H1 (cell line): ENCODE data around the gene CACNA1C. TPM values are rescaled to one million over a fixed set of nuclear protein-coding genes. Genes with fewer than 3 reads are reported as not detected.

Experiments
- CTCF ChIA-PET: fragments of 300-600 bp; sonication (Branson Sonifier 250); formaldehyde crosslinking; loops from one replicate; lab custom pipeline; 2021; ENCODE audit not compliant: partially characterized antibody; lab: Charles Lee
- POLR2A ChIA-PET: fragments of 300-600 bp; sonication (Branson Sonifier 250); formaldehyde crosslinking; loops from one replicate; lab custom pipeline; 2021; ENCODE audit warnings: inconsistent platforms; ENCODE audit not compliant: partially characterized antibody; lab: Charles Lee
- DNase-seq, 2 experiments: peaks; one replicate each; pipeline versions ENCODE4 v3.0.0 to v3.0.0-alpha.2; 2010 to 2022; ENCODE audit warnings: low spot score in 2 of 2, low read depth in 1 of 2, mixed read lengths in 1 of 2
- FAIRE-seq: peaks from 2 replicates; lab custom pipeline; 2011; peaks lifted over from hg19 to GRCh38; lab: Jason Lieb, UNC
- H2AFZ ChIP-seq: 2 replicates; pipeline ENCODE4 v1.8.1; 2012; ENCODE audit warnings: low read length, inconsistent platforms
- H2AK5ac ChIP-seq: 2 replicates; pipeline ENCODE4 v1.6.1; 2013; ENCODE audit warnings: low read depth, low read length
- H2BK120ac ChIP-seq: replicated peaks from 2 replicates; pipeline ENCODE3; 2013; ENCODE audit warnings: low read depth, low read length, inconsistent platforms
- H2BK12ac ChIP-seq: 2 replicates; pipeline ENCODE4 v1.6.1; 2013; ENCODE audit warnings: low read depth, low read length
- H2BK15ac ChIP-seq: 2 replicates; pipeline ENCODE4 v1.6.1; 2013; ENCODE audit warnings: low read length
- H2BK20ac ChIP-seq: 2 replicates; pipeline ENCODE4 v1.6.1; 2013; ENCODE audit warnings: low read length
- H2BK5ac ChIP-seq: 2 replicates; pipeline ENCODE4 v1.6.1; 2013; ENCODE audit warnings: low read depth, low read length
- H3K14ac ChIP-seq: 2 replicates; pipeline ENCODE4 v1.6.1; 2013; ENCODE audit warnings: inconsistent platforms; ENCODE audit not compliant: insufficient read length
- H3K18ac ChIP-seq: 2 replicates; pipeline ENCODE4 v1.6.1; 2013; ENCODE audit warnings: low read length; ENCODE audit errors: extremely low read depth
- H3K23ac ChIP-seq: 2 replicates; pipeline ENCODE4 v1.6.1; 2013; ENCODE audit warnings: inconsistent platforms; ENCODE audit not compliant: insufficient read length
- H3K23me2 ChIP-seq: 2 replicates; pipeline ENCODE4 v1.6.1; 2013; ENCODE audit warnings: low read depth, low read length
- H3K27ac ChIP-seq: 2 replicates; pipeline ENCODE4 v1.6.1; 2011; ENCODE audit warnings: low read depth, low read length, inconsistent platforms
- H3K27me3 ChIP-seq, 4 experiments: replicated peaks in 1 of 4; 1 replicate in 1 of 4; 2 replicates in 3 of 4; pipeline versions ENCODE4 v1.6.1 to v1.8.1; 2011 to 2013; ENCODE audit warnings: low read length in 3 of 4, mild to moderate bottlenecking in 3 of 4, inconsistent platforms in 2 of 4, mixed read lengths in 2 of 4, moderate library complexity in 1 of 4; ENCODE audit not compliant: control insufficient read depth in 3 of 4, insufficient read depth in 3 of 4; ENCODE audit errors: extremely low read depth in 1 of 4
- H3K36me3 ChIP-seq, 4 experiments: 2 replicates each; pipeline versions ENCODE4 v1.6.1 to v1.8.1; 2011 to 2013; ENCODE audit warnings: mild to moderate bottlenecking in 4 of 4, low read length in 3 of 4, moderate library complexity in 2 of 4, control low read depth in 1 of 4, inconsistent platforms in 1 of 4; ENCODE audit not compliant: insufficient read depth in 4 of 4, control insufficient read depth in 2 of 4
- H3K4ac ChIP-seq: replicated peaks from 2 replicates; pipeline ENCODE3; 2013; ENCODE audit warnings: low read length, low read depth, mixed read lengths, inconsistent platforms; ENCODE audit not compliant: insufficient read length
- H3K4me1 ChIP-seq, 4 experiments: replicated peaks in 1 of 4; 1 replicate in 1 of 4; 2 replicates in 3 of 4; pipeline versions ENCODE4 v1.6.1 to v1.8.1; 2011 to 2013; ENCODE audit warnings: low read length in 3 of 4, inconsistent platforms in 2 of 4, mixed read lengths in 1 of 4; ENCODE audit not compliant: insufficient read depth in 4 of 4, control insufficient read depth in 3 of 4
- H3K4me2 ChIP-seq, 2 experiments: 2 replicates each; pipeline versions ENCODE4 v1.6.1 to v1.8.1; 2011 to 2013; ENCODE audit warnings: low read depth in 2 of 2, low read length in 2 of 2, control low read depth in 1 of 2, inconsistent platforms in 1 of 2, mild to moderate bottlenecking in 1 of 2; ENCODE audit not compliant: insufficient read depth in 1 of 2
- H3K4me3 ChIP-seq, 4 experiments: fragments of 200-600, 300-600 bp in 1 of 4; sonication (generic), shearing (Covaris generic), sonication (Bioruptor Twin) in 1 of 4; 2 replicates each; pipeline versions ENCODE4 v1.5.1 to v1.8.1; 2011 to 2016; ENCODE audit warnings: low read length in 4 of 4, low read depth in 3 of 4, control low read depth in 2 of 4, inconsistent platforms in 2 of 4, mild to moderate bottlenecking in 2 of 4, mixed read lengths in 1 of 4, moderate library complexity in 1 of 4; ENCODE audit not compliant: insufficient read depth in 2 of 4; ENCODE audit errors: extremely low read depth in 1 of 4
- H3K56ac ChIP-seq: replicated peaks from 2 replicates; pipeline ENCODE3; 2013; ENCODE audit warnings: low read depth, mild to moderate bottlenecking, mixed read lengths, low read length, inconsistent platforms; ENCODE audit not compliant: insufficient read length
- H3K79me1 ChIP-seq: 2 replicates; pipeline ENCODE4 v1.6.1; 2013; ENCODE audit warnings: low read depth, low read length, control low read depth
- H3K79me2 ChIP-seq, 2 experiments: 2 replicates each; pipeline versions ENCODE4 v1.6.1 to v1.8.1; 2012 to 2013; ENCODE audit warnings: low read length in 2 of 2, mild to moderate bottlenecking in 2 of 2, inconsistent platforms in 1 of 2; ENCODE audit not compliant: insufficient read depth in 2 of 2, control insufficient read depth in 1 of 2
- H3K9ac ChIP-seq, 4 experiments: replicated peaks in 1 of 4; 1 replicate in 1 of 4; 2 replicates in 3 of 4; pipeline versions ENCODE4 v1.6.1 to v1.8.1; 2011 to 2013; ENCODE audit warnings: low read depth in 3 of 4, low read length in 3 of 4, control low read depth in 2 of 4, mild to moderate bottlenecking in 2 of 4, moderate library complexity in 2 of 4, inconsistent platforms in 1 of 4; ENCODE audit errors: extremely low read depth in 1 of 4
- H3K9me3 ChIP-seq, 2 experiments: 2 replicates each; pipeline versions ENCODE4 v1.6.1 to v1.8.1; 2012 to 2013; ENCODE audit warnings: mild to moderate bottlenecking in 2 of 2, moderate library complexity in 2 of 2, control low read depth in 1 of 2, inconsistent platforms in 1 of 2, low read depth in 1 of 2, low read length in 1 of 2, mixed read lengths in 1 of 2; ENCODE audit not compliant: insufficient read depth in 2 of 2
- H4K20me1 ChIP-seq, 2 experiments: replicated peaks in 1 of 2; 2 replicates each; pipeline versions ENCODE3 to v1.8.1; 2011 to 2013; ENCODE audit warnings: inconsistent platforms in 2 of 2, low read length in 2 of 2, mild to moderate bottlenecking in 1 of 2; ENCODE audit not compliant: insufficient read depth in 2 of 2, control insufficient read depth in 1 of 2
- H4K5ac ChIP-seq: 2 replicates; pipeline ENCODE4 v1.6.1; 2013; ENCODE audit warnings: low read length, low read depth, mixed read lengths, inconsistent platforms; ENCODE audit not compliant: insufficient read length
- H4K8ac ChIP-seq: 2 replicates; pipeline ENCODE4 v1.8.0; 2013; ENCODE audit warnings: mild to moderate bottlenecking, moderate library complexity, low read length, inconsistent platforms; ENCODE audit not compliant: insufficient read depth; ENCODE audit errors: extremely low read depth
- H4K91ac ChIP-seq: replicated peaks from 2 replicates; pipeline ENCODE3; 2013; ENCODE audit warnings: low read length, mixed read lengths, inconsistent platforms; ENCODE audit not compliant: insufficient read length
- BRCA1 ChIP-seq: IDR thresholded peaks from 2 replicates; pipeline ENCODE4 v1.6.1; 2012; ENCODE audit warnings: low read depth, low read length, improper control_type of control experiment
- CBX8 ChIP-seq: fragments of 300-800, 300-1000 bp; sonication (generic); IDR thresholded peaks from 2 replicates; pipeline ENCODE4 v1.7.1; 2016; ENCODE audit warnings: low read depth, low read length, borderline replicate concordance
- FOSL1 ChIP-seq: IDR thresholded peaks from 2 replicates; pipeline ENCODE4 v1.6.1; 2011; ENCODE audit warnings: mild to moderate bottlenecking, low read depth, low read length, moderate library complexity; ENCODE audit not compliant: insufficient read depth
- HDAC6 ChIP-seq: IDR thresholded peaks from one replicate; pipeline ENCODE4 v1.7.1; 2012; ENCODE audit warnings: low read depth, mild to moderate bottlenecking, inconsistent platforms, low read length, moderate library complexity
- POU5F1 ChIP-seq: IDR thresholded peaks from 2 replicates; pipeline ENCODE4 v1.6.1; 2011; ENCODE audit warnings: low read depth, mild to moderate bottlenecking, low read length, moderate library complexity
- RAD21 ChIP-seq, 2 experiments: IDR thresholded peaks in 1 of 2; conservative IDR thresholded peaks in 1 of 2; 2 replicates each; pipeline ENCODE4 v1.6.1; 2011; ENCODE audit warnings: low read depth in 2 of 2, low read length in 2 of 2, improper control_type of control experiment in 1 of 2, inconsistent platforms in 1 of 2, mild to moderate bottlenecking in 1 of 2, moderate library complexity in 1 of 2
- RFX5 ChIP-seq: IDR thresholded peaks from 2 replicates; pipeline ENCODE4 v1.6.1; 2011; ENCODE audit warnings: low read depth, low read length, improper control_type of control experiment, borderline replicate concordance
- SIN3A ChIP-seq, 2 experiments: IDR thresholded peaks in 1 of 2; conservative IDR thresholded peaks in 1 of 2; 2 replicates each; pipeline ENCODE4 v1.6.1; 2011 to 2012; ENCODE audit warnings: low read length in 2 of 2, improper control_type of control experiment in 1 of 2, low read depth in 1 of 2, mild to moderate bottlenecking in 1 of 2
- SIX5 ChIP-seq: IDR thresholded peaks from 2 replicates; pipeline ENCODE4 v1.6.1; 2011; ENCODE audit warnings: mild to moderate bottlenecking, low read depth, low read length
- TAF1 ChIP-seq: IDR thresholded peaks from 2 replicates; pipeline ENCODE4 v1.6.1; 2011; ENCODE audit warnings: mild to moderate bottlenecking, low read depth, low read length
- TCF12 ChIP-seq: IDR thresholded peaks from 2 replicates; pipeline ENCODE4 v1.6.1; 2011; ENCODE audit warnings: low read depth, mild to moderate bottlenecking, low read length
- WGBS, 2 experiments: shearing (Covaris generic) in 1 of 2; methylation state at CpG; one replicate each; pipeline versions ENCODE4 v1.1.6 to v1.1.7; 2013 to 2015; ENCODE audit warnings: low lambda C conversion rate in 2 of 2, mixed read lengths in 2 of 2, inconsistent platforms in 1 of 2, low coverage in 1 of 2, missing lambda C conversion rate in 1 of 2; ENCODE audit not compliant: insufficient replicate concordance in 2 of 2, insufficient coverage in 1 of 2, insufficient read length in 1 of 2; ENCODE audit errors: extremely low coverage in 1 of 2, missing lambda C conversion rate in 1 of 2; 5-methylcytosine and 5-hydroxymethylcytosine counted together
- polyA plus RNA-seq, 7 experiments: library from polyadenylated mRNA; depleted of rRNA in 3 of 7; stranded (reverse) in 5 of 7; unstranded in 2 of 7; fragments of >200 nt in 5 of 7; fragments of 200-250 nt in 2 of 7; gene quantifications; 1 replicate in 5 of 7; 2 replicates in 1 of 7; 4 replicates in 1 of 7; pipeline versions ENCODE4 v1.2.1 to v1.2.3, GENCODE V29; 2011 to 2013; ENCODE audit warnings: missing spikeins in 2 of 7, mixed read lengths in 2 of 7
- total RNA-seq: library from RNA; stranded (reverse); fragmentation: NEBNext Ultra II Directional; extraction: Animal tissue kit (Norgen Biotek cat#: 25700); gene quantifications from 2 replicates; pipeline ENCODE4 v1.2.1, GENCODE V29; 2021

CACNA1C gene
- total and polyA plus RNA-seq, 2 of the 8 experiments (the other 6 are each of a cell fraction or from before 2014, with no cell fraction given) = 1.3 TPM

GRCh38 chr12:2322554-2323120 is 269.9 kb downstream of the CACNA1C start:
- Histone ChIP-seq H4K5ac (no peak overlapping the region), H2AK5ac (no peak overlapping the region), H3K4me3 (no peak overlapping the region), H3K79me1 (no peaks in the 10 kb centered on the region; the same call in 1 of the 2 replicates), H3K4me2 (no peak overlapping the region), H3K14ac (no peak overlapping the region), H4K8ac (no peak overlapping the region), H2BK12ac (no peak overlapping the region), H3K23me2 (no peaks in the 10 kb centered on the region), H3K9me3 (no peaks in the 10 kb centered on the region), H3K79me2 (no peaks in the 10 kb centered on the region), H2BK20ac (no peak overlapping the region), H2AFZ (no peak overlapping the region), H3K56ac (no peak overlapping the region), H4K91ac (no peak overlapping the region), H3K9ac (no peak overlapping the region), H2BK15ac (no peak overlapping the region), H2BK120ac (no peak overlapping the region), H3K4me1 (peaks cover 0 to 2% (median 0%) of the 10 kb centered on the region in 4 experiments; a peak in 1 of 7 replicates), H3K27ac (no peak overlapping the region), H3K27me3 (no peaks in the 10 kb centered on the region), H3K36me3 (no peaks in the 10 kb centered on the region), H3K18ac (no peak overlapping the region), H2BK5ac (no peak overlapping the region), H4K20me1 (no peaks in the 10 kb centered on the region), H3K23ac (no peak overlapping the region), H3K4ac (no peak overlapping the region)
- CTCF ChIA-PET = interaction anchor here (0.6 to 6.9 kb wide), 9 partner anchors 9 to 318 kb away, joined by 3 to 30 read pairs (median 3); no protein-coding TSS in a partner anchor
- DNase-seq (no peak), FAIRE-seq (no peak)
- POLR2A ChIA-PET = no interaction called here
- WGBS, 2 experiments = 90% methylated on average over 14 of the region's 14 CpGs; no CpG with 5 or more reads in 1 of the 2 experiments
- TF ChIP-seq FOSL1 = no peak
- TF ChIP-seq HDAC6 = no peak
- TF ChIP-seq SIX5 = no peak
- TF ChIP-seq SIN3A (conservative IDR thresholded peaks at IDR 0.05 in 1 of 2, IDR thresholded peaks at IDR 0.05 in 1 of 2; ENCODE audit: low read depth in 1 of 2, low read length in 2 of 2) = no peak
- no peak for TF ChIP-seq CBX8
- no peak for TF ChIP-seq BRCA1
- no peak for TF ChIP-seq RFX5
- no peak for TF ChIP-seq POU5F1
- no peak for TF ChIP-seq RAD21 (IDR thresholded peaks at IDR 0.05 in 1 of 2, conservative IDR thresholded peaks at IDR 0.05 in 1 of 2; ENCODE audit: low read depth in 2 of 2, low read length in 2 of 2)
- no peak for TF ChIP-seq TCF12
- no peak for TF ChIP-seq TAF1
